Panc1 (cell line): ENCODE measurements around the gene SUGCT.

Experiments used
- POLR2AphosphoS5 ChIP-seq: IDR thresholded peaks from 2 replicates; pipeline ENCODE4 v1.6.1; 2012; ENCODE audit warnings: mild to moderate bottlenecking, low read depth, low read length, moderate library complexity
- SIN3A ChIP-seq: IDR thresholded peaks from 2 replicates; pipeline ENCODE4 v1.6.1; 2012; ENCODE audit warnings: low read depth, mild to moderate bottlenecking, low read length, moderate library complexity, borderline replicate concordance; ENCODE audit not compliant: insufficient read depth
- TCF7L2 ChIP-seq: IDR thresholded peaks from 2 replicates; pipeline ENCODE4 v1.6.1; 2011; ENCODE audit warnings: mild to moderate bottlenecking, low read depth, low read length, inconsistent platforms
- TF ChIP-seq, protein P1 (sequence below): fragments of 450-650 bp; IDR thresholded peaks from 2 replicates; pipeline ENCODE4 v1.5.1; 2017; ENCODE audit warnings: mild to moderate bottlenecking
- TF ChIP-seq, protein P2 (sequence below), 2 experiments: IDR thresholded peaks; 2 replicates each; pipeline ENCODE4 v1.6.1; 2011 to 2012; ENCODE audit warnings: low read depth in 2 of 2, control low read depth in 1 of 2, low read length in 1 of 2, mild to moderate bottlenecking in 1 of 2, moderate library complexity in 1 of 2; ENCODE audit not compliant: insufficient read depth in 1 of 2

DNA sequence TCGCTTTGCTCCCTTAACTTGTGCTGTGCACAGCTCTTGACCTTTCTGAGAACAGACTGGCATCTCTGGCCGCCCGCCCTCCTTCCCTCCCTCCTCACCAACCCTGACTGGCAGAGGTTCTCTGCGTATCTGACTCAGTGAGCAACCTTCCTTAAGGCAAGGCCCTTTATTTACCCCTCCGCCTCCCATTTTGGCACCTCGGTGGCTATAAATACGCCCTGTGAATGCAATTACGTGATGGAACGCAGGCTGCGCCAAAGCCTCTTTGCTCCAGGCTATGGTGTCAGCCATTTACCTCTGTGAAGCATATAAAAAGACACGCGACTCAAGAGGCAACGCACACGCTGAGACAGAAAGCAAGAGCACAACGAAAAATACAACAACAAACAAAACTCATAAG is 764.3 kb downstream of the SUGCT start:
- TF ChIP-seq, protein P1, sequence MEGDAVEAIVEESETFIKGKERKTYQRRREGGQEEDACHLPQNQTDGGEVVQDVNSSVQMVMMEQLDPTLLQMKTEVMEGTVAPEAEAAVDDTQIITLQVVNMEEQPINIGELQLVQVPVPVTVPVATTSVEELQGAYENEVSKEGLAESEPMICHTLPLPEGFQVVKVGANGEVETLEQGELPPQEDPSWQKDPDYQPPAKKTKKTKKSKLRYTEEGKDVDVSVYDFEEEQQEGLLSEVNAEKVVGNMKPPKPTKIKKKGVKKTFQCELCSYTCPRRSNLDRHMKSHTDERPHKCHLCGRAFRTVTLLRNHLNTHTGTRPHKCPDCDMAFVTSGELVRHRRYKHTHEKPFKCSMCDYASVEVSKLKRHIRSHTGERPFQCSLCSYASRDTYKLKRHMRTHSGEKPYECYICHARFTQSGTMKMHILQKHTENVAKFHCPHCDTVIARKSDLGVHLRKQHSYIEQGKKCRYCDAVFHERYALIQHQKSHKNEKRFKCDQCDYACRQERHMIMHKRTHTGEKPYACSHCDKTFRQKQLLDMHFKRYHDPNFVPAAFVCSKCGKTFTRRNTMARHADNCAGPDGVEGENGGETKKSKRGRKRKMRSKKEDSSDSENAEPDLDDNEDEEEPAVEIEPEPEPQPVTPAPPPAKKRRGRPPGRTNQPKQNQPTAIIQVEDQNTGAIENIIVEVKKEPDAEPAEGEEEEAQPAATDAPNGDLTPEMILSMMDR = no peak
- TF ChIP-seq, protein P2, sequence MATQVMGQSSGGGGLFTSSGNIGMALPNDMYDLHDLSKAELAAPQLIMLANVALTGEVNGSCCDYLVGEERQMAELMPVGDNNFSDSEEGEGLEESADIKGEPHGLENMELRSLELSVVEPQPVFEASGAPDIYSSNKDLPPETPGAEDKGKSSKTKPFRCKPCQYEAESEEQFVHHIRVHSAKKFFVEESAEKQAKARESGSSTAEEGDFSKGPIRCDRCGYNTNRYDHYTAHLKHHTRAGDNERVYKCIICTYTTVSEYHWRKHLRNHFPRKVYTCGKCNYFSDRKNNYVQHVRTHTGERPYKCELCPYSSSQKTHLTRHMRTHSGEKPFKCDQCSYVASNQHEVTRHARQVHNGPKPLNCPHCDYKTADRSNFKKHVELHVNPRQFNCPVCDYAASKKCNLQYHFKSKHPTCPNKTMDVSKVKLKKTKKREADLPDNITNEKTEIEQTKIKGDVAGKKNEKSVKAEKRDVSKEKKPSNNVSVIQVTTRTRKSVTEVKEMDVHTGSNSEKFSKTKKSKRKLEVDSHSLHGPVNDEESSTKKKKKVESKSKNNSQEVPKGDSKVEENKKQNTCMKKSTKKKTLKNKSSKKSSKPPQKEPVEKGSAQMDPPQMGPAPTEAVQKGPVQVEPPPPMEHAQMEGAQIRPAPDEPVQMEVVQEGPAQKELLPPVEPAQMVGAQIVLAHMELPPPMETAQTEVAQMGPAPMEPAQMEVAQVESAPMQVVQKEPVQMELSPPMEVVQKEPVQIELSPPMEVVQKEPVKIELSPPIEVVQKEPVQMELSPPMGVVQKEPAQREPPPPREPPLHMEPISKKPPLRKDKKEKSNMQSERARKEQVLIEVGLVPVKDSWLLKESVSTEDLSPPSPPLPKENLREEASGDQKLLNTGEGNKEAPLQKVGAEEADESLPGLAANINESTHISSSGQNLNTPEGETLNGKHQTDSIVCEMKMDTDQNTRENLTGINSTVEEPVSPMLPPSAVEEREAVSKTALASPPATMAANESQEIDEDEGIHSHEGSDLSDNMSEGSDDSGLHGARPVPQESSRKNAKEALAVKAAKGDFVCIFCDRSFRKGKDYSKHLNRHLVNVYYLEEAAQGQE (IDR thresholded peaks at IDR 0.05; ENCODE audit: insufficient read depth in 1 of 2, low read depth in 2 of 2, low read length in 1 of 2) = no peak
- TF ChIP-seq TCF7L2 (no peak), POLR2AphosphoS5 (no peak), SIN3A (no peak)
